GM18517 (cell line): ENCODE data around the gene EXOC3.

Experiments
- ATAC-seq: cut with Tn5 transposase; IDR thresholded peaks from one replicate; pipeline ENCODE4 v1.9.1; 2021; ENCODE audit warnings: mild to moderate bottlenecking, moderate library complexity; ENCODE audit not compliant: unreplicated experiment

The EXOC3 gene

GRCh38 chr5:424301-425110, 18.5 kb upstream of the EXOC3 start:
- peak; percentile 97 for ATAC-seq

DNA sequence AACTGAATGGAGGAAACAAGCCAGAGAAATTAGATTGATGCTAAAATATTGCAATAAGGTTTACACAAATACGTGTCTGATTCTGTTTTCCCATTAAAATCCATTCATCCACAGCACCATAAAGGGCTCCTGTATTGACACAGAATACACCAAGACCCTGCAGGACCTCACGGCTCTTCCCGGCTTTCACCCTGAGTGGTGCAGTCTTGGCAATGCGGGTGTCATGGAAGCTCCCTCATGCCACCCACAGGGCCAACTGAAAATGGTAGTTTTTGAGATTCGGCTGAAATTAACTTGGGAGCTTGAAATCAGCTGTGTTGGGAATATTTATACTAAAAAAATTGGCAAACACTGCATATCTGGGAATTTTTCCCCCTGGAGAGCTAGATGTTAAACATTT, 17.3 kb upstream of the EXOC3 start:
- no peak for ATAC-seq

DNA sequence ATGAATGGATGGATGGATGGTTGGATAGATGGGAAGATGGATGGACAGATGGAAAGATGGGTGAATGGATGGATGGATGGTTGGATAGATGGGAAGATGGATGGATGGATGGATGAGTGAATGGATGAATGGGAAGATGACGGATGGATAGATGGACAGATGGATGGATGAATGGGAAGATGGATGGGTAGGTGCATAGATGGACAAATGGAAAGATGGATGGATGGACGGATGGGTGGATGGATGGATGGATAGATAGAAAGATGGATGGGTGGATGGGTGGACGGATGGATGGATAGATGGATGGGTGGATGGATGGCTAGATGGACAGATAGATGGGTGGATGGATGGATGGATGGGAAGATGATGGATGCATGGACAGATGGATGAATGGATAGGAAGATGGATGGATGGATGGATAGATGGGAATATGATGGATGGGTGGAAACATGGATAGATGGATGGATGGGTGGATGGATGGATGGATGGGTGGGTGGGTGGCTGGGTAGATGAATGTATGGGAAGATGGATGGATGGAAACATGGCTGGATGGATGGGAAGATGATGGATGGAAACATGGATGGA, 16.5 kb upstream of the EXOC3 start:
- no peak for ATAC-seq

- no peak for ATAC-seq
Measured at GRCh38 chr5:427415-428087, 15.4 kb upstream of the EXOC3 start.

- no peak for ATAC-seq
Measured at GRCh38 chr5:428219-428618, 14.8 kb upstream of the EXOC3 start.

DNA sequence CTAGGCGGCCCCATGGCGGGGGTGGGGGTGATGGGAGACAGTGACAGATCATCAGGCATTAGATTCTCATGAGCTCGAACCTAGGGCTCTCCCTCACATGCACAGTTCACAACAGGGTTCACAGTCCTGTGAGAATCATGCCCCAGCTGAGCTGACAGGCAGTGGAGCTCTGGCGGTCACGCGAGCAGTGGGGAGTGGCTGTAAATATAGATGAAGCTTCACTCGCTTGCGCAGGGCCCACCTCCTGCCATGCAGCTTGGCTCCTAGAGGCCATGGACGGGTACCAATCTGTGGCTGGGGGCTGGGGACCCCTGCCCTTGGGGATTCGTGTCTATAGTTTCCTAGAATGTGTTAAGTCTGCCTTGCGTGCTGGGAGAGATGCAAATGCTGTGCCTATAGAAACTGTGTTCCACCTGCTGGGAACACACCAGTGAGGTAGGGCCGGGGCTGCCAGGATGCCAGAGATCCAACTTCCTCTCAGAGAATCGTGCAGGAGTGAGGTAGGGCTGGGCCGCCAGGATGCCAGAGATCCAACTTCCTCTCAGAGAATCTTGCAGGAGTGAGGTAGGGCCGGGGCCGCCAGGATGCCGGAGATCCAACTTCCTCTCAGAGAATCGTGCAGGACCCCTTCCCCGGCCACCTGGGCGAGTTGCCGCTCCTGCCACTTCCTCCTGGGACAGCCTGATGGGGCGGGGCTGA, 14.1 kb upstream of the EXOC3 start:
- ATAC-seq: no peak

DNA sequence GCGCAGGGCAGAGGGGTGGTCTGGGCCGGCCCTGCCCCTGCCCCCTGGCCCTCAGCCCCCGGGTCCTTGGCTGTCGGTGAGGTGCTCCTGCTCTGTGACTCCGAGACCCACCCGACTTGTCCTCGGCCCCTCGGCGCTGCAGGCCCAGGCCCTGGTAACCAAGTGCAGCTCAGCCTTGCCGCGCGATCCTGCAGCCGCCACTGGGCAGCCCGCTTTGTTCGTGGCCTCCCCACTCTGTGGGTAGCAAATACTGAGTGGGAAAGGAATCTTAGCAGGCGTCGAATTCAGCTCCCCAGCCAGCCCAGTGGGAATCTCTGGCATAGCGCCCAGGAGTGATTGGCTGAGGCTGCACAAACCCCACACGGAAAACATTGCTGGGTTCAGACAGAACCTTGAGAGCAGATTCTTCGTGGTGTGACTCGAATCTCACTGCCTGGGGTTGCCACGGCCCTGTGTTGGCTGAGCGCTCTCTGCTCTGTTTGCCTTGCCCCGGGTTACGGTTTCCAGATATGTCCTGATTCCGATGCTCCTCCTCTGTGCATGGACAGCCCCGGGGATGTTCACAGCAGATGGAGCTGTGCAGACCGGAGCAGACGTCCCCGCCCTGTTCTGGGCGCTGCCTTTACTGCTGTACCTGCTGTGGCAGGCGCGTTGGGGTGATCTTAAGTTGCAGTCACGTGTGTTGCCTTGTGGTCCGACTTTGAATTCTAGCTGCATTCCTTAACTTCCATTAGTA, 13.4 kb upstream of the EXOC3 start:
- ATAC-seq: no peak

DNA sequence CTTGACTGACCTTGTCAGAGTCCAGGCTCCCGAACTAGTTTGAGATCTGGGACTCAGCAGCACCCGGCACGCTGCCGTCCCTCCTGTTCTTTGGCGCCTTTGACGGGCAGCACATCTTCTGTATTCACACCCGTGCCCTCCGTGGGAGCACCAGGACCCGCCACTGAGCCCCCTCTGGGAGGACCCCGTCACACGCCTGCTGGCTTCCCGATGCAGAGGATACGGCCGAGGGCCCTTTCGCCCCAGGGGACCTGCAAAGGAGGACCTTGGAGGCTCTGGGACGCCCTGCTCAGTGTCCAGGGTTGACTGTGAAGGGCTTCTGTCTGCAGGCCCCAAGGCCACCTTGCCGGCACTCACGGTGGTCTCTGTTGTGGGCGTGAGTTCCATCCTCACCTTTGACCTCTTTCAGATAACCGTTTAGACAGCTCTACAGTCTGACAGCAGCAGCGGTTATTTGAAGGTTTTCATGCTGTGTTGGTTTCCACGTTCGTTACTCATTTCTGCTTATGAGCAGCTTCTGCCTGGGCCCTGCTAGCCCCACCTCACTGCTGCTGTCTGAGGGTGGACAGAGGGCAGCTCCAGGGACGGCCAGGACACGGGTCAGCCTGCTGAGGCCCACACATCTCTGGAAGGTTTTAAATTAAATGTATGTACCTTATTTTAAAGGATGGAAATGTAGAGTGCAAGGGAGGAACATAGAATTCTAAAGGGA, 12.6 kb upstream of the EXOC3 start:
- no peak for ATAC-seq

DNA sequence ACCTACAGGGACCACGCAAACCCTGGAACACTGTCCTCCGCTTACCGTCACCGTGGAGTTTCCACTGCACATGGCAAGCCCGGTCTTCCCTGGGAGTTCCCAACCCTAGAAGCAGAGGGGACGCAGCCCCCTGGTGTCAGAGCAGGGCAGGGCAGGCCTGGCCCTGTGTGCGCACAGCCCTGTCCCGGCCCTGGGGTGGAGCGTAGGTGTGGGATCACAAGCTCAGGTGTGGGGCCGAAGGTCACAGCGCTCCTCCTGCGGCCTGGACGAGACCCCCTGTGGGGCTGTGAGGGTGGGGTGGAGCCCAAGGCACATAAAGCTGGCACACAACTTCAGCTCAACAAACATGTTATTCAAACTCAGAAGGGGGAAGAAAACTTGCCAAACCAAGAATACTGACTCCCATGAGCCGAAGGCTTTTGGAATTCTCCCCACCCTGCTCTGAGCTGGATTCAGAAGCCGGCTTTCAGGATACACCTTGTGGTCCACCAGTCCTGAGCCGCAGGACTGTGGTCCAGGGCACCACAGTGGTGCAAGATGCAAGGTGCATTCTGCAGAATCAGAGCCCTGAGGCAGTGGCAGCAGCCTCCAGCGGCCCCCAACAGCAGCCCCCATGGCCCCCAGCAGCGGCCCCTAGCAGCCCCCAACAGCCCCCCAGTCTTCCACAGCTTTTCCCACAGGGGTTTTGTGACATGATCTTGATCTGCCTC, 11.8 kb upstream of the EXOC3 start:
- ATAC-seq: peak; percentile 69

GRCh38 chr5:431711-432050, 11.3 kb upstream of the EXOC3 start:
- ATAC-seq: no peak

GRCh38 chr5:432201-432927, 10.6 kb upstream of the EXOC3 start:
- no peak for ATAC-seq

DNA sequence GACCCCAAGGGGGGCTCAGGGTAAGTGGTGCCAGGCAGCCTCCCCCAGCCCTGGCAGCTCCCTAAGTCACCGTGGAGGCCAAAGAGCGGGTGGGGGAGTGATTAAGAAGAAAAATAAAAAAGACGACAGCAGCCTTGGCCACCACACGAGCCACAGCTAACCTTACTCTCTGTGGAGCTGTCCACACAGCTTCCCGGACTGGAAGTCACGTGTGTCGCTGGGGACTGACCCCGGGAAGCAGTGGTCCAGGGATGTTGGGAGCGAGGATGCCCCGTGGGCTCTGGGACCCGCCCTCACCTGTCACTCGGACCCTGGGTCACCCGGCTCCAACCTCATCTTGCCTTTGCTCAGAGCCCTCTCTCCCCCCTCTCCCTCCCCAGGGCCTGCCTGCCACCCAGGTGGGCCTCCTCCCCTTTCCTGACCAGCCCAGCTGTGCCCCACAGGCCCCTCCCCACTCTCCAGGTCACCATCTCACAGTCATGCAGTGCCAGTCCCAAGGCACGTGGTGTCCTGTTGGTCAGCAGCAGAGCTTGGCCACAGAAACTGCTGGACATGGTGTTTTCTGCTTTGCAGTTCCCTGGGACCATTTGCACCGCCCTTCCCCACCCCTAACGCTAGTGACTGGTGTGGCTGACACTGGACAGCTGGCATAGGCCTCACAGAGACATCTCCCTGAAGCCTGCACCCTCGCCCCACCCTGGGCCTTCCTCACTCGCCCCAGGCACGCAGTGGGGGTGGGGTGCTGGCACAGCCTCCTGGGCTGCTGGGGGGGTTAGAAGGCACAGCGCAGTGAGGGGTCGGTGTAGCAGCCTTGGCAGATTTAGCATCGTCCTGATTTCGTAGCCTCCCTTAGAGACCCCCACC, 9.8 kb upstream of the EXOC3 start:
- ATAC-seq: no peak

- ATAC-seq: no peak
Measured at GRCh38 chr5:433836-434235, 9.1 kb upstream of the EXOC3 start.

DNA sequence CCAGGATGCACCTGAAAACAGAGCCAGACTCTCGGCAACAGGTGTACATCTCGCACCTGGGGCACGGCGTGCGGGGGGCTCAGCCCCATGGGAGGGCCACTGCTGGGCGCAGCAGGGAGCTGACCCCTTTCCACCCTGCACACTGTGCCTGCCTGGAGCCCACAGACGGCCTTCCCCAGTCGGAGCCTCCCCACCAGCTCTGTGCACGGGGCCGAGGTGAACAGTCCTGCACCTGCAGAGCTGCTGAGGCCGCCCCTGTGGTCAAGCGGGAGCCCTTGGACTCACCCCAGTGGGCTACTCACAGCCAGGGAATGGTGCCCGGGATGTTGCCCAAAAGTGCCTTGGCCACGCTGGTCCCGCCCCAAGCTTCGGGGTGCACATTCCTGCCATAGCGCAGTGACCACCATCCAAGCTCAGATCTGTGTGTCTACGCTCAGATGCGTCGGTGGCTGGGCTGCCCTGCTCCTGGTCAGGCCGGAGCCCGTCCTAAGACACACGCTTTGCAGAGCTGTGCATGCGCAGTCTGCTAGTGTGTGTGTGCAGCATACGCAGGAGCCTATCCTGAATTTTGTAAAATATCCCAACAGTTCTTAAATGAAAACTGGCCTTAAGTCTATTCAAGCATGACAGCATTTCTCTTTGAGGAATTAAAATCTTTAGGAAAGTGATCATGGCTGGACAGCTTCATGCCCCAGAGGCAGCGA, 8.4 kb upstream of the EXOC3 start:
- no peak for ATAC-seq

DNA sequence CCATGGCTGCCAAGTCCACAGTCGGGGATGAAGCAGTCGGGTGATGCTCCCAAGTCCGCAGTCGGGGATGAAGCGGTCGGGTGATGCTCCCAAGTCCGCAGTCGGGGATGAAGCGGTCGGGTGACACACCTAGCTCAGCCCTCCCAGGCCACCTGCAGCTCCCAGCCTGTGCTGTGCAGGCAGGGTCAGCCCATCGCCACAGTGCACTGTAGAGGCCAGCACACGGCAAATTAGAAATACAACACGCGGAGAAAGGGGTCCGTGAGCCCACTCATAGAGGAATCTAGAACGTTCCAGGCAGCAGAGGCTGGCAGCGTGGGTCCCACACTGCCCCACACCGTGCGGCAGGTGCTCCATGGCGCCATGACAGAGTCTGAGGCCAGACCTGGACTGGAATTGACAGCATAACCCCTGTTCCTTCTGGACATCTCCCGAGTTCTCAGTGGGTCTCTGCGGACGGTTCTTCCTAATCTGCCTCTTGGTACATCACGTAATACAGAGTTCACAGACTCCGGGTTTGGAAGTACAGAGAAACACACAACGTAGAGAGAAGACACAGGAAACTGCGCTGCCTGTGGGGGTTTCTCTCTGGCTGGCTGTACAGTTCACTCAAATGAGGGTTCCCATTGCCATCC, 7.7 kb upstream of the EXOC3 start:
- ATAC-seq: no peak

GRCh38 chr5:435961-436640, 6.9 kb upstream of the EXOC3 start:
- no peak for ATAC-seq

GRCh38 chr5:436641-436975, 6.4 kb upstream of the EXOC3 start:
- no peak for ATAC-seq
